ENCODE data around the gene TLCD1. TPM values are rescaled to one million over a fixed set of nuclear protein-coding genes. Genes with fewer than 3 reads are reported as not detected.

Gene TLCD1
- total and polyA plus RNA-seq, 2 donors: 7.7 to 9.2 TPM

DNA sequence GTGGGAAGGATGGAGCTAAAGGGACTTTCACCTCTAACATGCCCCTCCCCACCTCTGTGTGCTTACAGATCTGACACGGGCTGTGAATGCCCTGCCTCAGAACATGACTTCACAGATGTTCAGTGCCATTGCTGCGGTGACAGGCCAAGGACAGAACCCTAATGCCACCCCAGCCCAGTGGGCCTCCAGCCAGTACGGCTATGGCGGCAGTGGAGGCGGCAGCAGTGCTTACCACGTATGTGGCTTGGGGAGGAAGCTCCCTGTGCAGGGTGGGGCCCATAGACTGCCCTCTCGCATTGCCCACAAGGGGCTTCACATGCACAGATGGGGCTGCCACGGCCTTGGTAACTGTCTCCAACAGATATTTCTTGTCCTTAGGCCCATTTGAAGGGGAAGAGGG, 25.8 kb downstream of the TLCD1 start:
- H3K9me3 ChIP-seq (ENCODE audit: control insufficient read depth in 2 of 2, insufficient read depth in 1 of 2, low read length in 1 of 2): no peaks in the 10 kb centered on the region
- H3K4me1 ChIP-seq (ENCODE audit: control insufficient read depth in 2 of 2, insufficient read depth in 2 of 2, low read length in 2 of 2): no peaks in the 10 kb centered on the region
- peaks cover 91 to 93% of the 10 kb centered on the region in 2 donors for H3K36me3 ChIP-seq (ENCODE audit: control insufficient read depth in 2 of 2, insufficient read depth in 2 of 2, low read length in 1 of 2)
- 96% methylated on average over 8 of the region's 8 CpGs for WGBS
- no peak overlapping the region for H3K4me3 ChIP-seq (ENCODE audit: low read length in 2 of 2)
- DNase-seq (ENCODE audit: low read depth in 6 of 9, low spot score in 9 of 9): no peak
- H3K27ac ChIP-seq (ENCODE audit: low read depth in 1 of 2, low read length in 1 of 2): no peak overlapping the region
- no peaks in the 10 kb centered on the region for H3K27me3 ChIP-seq (ENCODE audit: control insufficient read depth in 2 of 2, insufficient read depth in 1 of 2, low read length in 1 of 2)

DNA sequence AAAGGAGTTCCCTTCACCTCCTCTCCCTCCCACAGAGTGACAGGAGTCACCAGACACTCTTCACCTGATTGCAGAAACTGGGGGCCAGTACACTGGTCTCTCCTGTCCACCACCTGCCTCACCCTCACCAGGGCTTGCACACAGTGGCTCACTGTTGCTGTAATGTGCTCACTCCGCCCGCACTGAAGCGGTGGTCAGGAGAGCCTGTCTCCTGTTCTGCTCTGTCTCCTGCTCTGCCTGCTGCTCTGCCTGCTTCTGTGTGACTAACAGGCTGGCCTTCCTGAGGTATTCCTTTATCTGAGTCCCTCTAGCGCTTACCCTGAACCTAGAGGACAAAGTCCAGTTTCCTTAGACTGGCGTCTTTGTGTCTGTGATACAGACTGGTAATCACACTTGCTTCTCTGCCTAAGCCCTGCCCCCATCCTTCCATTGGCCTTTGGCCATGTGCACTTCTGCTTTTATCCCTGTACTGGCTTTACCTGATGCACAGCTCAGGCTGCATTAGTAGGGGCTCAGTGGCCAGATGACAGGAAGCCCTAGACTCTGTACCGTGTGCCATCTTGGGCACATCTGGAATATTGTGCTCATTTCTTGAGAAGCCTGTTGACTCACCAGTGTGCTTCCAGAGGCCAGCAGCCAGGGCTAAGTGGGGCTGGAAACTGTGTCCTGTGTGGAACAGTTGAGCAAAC, 27.6 kb downstream of the TLCD1 start:
- DNase-seq (ENCODE audit: low read depth in 6 of 9, low spot score in 9 of 9): no peak
- WGBS: 97% methylated on average over 6 of the region's 6 CpGs

DNA sequence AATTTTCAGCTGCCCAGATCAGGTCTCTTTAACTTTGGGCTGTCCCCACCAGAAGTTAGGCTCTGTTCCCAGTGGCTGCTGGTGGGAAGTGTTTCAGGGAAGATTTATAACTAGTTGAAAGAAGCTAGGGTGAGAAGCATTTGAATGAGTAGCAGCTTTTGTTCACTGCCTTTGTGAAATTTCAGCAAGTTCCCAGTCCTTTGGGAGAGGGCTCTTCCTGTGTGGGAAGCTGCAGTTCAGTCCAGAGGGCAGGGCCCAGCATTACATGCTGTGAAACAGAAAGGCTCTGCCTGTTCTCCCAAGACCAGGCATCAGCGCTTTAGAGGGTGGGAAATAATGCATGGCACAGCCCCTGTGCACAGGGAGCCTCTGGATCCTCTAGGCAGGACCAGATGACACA, 32.2 kb downstream of the TLCD1 start:
- no peak overlapping the region for H3K4me3 ChIP-seq (ENCODE audit: low read length in 2 of 2)
- H3K4me1 ChIP-seq (ENCODE audit: control insufficient read depth in 2 of 2, insufficient read depth in 2 of 2, low read length in 2 of 2): no peaks in the 10 kb centered on the region
- 98% methylated on average over 1 of the region's 1 CpG for WGBS
- H3K27ac ChIP-seq (ENCODE audit: low read depth in 1 of 2, low read length in 1 of 2): no peak overlapping the region
- no peaks in the 10 kb centered on the region for H3K9me3 ChIP-seq (ENCODE audit: control insufficient read depth in 2 of 2, insufficient read depth in 1 of 2, low read length in 1 of 2)
- DNase-seq (ENCODE audit: low read depth in 6 of 9, low spot score in 9 of 9): no peak
- H3K36me3 ChIP-seq (ENCODE audit: control insufficient read depth in 2 of 2, insufficient read depth in 2 of 2, low read length in 1 of 2): peaks cover 83 to 85% of the 10 kb centered on the region in 2 donors
- H3K27me3 ChIP-seq (ENCODE audit: control insufficient read depth in 2 of 2, insufficient read depth in 1 of 2, low read length in 1 of 2): no peaks in the 10 kb centered on the region

More for the DNA sequence above, 27.6 kb downstream of the TLCD1 start:
- peaks cover 98 to 99% of the 10 kb centered on the region in 2 donors for H3K36me3 ChIP-seq (ENCODE audit: control insufficient read depth in 2 of 2, insufficient read depth in 2 of 2, low read length in 1 of 2)
- no peak overlapping the region for H3K27ac ChIP-seq (ENCODE audit: low read depth in 1 of 2, low read length in 1 of 2)
- no peaks in the 10 kb centered on the region for H3K4me1 ChIP-seq (ENCODE audit: control insufficient read depth in 2 of 2, insufficient read depth in 2 of 2, low read length in 2 of 2)
- no peaks in the 10 kb centered on the region for H3K9me3 ChIP-seq (ENCODE audit: control insufficient read depth in 2 of 2, insufficient read depth in 1 of 2, low read length in 1 of 2)
- no peaks in the 10 kb centered on the region for H3K27me3 ChIP-seq (ENCODE audit: control insufficient read depth in 2 of 2, insufficient read depth in 1 of 2, low read length in 1 of 2)
- no peak overlapping the region for H3K4me3 ChIP-seq (ENCODE audit: low read length in 2 of 2)

DNA sequence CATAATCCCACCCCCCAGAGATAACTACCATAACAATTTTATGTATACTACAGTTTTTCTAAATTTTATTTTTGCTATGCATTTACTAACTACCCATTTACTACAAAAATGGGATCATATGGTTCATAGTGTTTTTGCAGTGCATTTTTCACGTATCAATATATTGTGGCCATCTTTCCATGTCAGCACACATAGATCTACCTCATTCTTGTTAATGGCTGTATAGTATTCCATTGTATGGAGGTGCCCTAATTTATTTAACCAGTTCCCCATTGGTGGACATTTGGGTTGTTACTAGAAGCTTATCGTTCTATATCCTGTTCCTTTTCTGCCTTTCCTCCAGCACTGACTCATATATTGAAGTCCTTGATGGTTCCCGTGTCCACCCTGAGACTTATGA, 37.0 kb downstream of the TLCD1 start:
- WGBS: over 99% methylated on average over 3 of the region's 3 CpGs
- Histone ChIP-seq H3K4me3 (ENCODE audit: low read length in 2 of 2) (no peak overlapping the region), H3K4me1 (ENCODE audit: control insufficient read depth in 2 of 2, insufficient read depth in 2 of 2, low read length in 2 of 2) (no peaks in the 10 kb centered on the region), H3K27me3 (ENCODE audit: control insufficient read depth in 2 of 2, insufficient read depth in 1 of 2, low read length in 1 of 2) (no peaks in the 10 kb centered on the region), H3K27ac (ENCODE audit: low read depth in 1 of 2, low read length in 1 of 2) (no peak overlapping the region), H3K36me3 (ENCODE audit: control insufficient read depth in 2 of 2, insufficient read depth in 2 of 2, low read length in 1 of 2) (peaks cover 76 to 84% of the 10 kb centered on the region in 2 donors), H3K9me3 (ENCODE audit: control insufficient read depth in 2 of 2, insufficient read depth in 1 of 2, low read length in 1 of 2) (no peaks in the 10 kb centered on the region)
- no peak for DNase-seq (ENCODE audit: low read depth in 6 of 9, low spot score in 9 of 9)

DNA sequence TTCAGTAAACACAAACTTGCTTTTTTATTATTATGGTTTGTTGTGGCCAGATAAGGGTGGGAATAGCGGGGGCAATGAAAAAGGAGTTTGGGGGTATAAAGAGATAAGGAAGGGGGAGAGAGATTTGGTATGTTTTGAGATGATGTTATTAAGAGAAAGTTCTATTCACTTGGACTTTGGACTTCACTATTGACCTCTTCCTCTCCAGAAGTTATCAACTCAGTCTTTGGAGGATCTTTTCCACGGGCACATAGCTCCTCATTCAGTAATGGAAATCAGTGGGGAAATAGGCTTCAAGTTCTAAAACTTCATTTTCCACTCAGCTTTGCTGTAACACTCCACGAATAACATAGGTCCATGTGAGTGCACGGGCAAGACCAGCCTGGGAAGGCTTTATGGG, 37.6 kb downstream of the TLCD1 start:
- H3K27me3 ChIP-seq (ENCODE audit: control insufficient read depth in 2 of 2, insufficient read depth in 1 of 2, low read length in 1 of 2): no peaks in the 10 kb centered on the region
- H3K9me3 ChIP-seq (ENCODE audit: control insufficient read depth in 2 of 2, insufficient read depth in 1 of 2, low read length in 1 of 2): no peaks in the 10 kb centered on the region
- DNase-seq (ENCODE audit: low read depth in 6 of 9, low spot score in 9 of 9): no peak
- H3K4me1 ChIP-seq (ENCODE audit: control insufficient read depth in 2 of 2, insufficient read depth in 2 of 2, low read length in 2 of 2): no peaks in the 10 kb centered on the region
- no peak overlapping the region for H3K4me3 ChIP-seq (ENCODE audit: low read length in 2 of 2)
- peaks cover 75 to 84% of the 10 kb centered on the region in 2 donors for H3K36me3 ChIP-seq (ENCODE audit: control insufficient read depth in 2 of 2, insufficient read depth in 2 of 2, low read length in 1 of 2)
- no peak overlapping the region for H3K27ac ChIP-seq (ENCODE audit: low read depth in 1 of 2, low read length in 1 of 2)
- over 99% methylated on average over 4 of the region's 4 CpGs for WGBS

DNA sequence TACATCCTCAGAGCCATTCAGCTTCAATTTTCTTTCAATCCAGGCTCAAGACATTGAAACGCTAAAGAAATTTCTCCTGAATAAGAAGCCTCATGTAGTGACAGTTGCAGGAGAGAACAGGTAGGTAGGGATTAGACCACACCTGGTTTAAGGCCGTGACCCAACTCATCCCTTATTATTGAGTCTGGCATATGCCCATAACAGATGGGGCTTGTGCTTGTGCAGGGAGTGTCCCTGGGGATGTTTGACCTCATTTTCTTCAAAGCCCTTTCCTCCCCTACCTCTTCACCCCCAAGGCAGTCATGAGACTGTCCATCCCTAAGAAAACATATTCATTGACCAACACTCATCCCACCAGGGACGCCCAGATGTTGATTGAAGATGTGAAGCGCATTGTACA, 39.7 kb downstream of the TLCD1 start:
- WGBS: 96% methylated on average over 4 of the region's 4 CpGs

DNA sequence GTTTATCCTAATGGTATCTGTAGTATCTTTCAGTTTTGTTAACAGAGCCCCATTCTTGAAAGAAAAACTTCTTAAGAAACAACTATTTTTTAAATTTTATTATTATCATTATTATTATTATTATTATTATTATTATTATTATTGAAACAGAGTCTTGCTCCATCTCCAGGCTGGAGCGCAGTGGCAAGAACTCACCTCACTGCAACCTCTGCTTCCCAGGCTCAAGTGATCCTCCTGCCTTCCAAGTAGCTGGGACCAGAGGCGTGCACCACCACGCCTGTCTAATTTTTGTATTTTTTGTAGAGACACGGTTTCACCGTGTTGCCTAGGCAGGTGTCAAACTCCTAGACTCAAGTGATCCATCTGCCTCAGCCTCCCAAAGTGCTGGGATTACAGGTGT, 40.7 kb downstream of the TLCD1 start:
- Histone ChIP-seq H3K27ac (ENCODE audit: low read depth in 1 of 2, low read length in 1 of 2) (no peak overlapping the region), H3K27me3 (ENCODE audit: control insufficient read depth in 2 of 2, insufficient read depth in 1 of 2, low read length in 1 of 2) (no peaks in the 10 kb centered on the region), H3K36me3 (ENCODE audit: control insufficient read depth in 2 of 2, insufficient read depth in 2 of 2, low read length in 1 of 2) (peaks cover 88 to 97% of the 10 kb centered on the region in 2 donors), H3K4me1 (ENCODE audit: control insufficient read depth in 2 of 2, insufficient read depth in 2 of 2, low read length in 2 of 2) (no peaks in the 10 kb centered on the region), H3K9me3 (ENCODE audit: control insufficient read depth in 2 of 2, insufficient read depth in 1 of 2, low read length in 1 of 2) (no peaks in the 10 kb centered on the region), H3K4me3 (ENCODE audit: low read length in 2 of 2) (no peak overlapping the region)
- over 99% methylated on average over 5 of the region's 5 CpGs for WGBS
- no peak for DNase-seq (ENCODE audit: low read depth in 6 of 9, low spot score in 9 of 9)

More for the DNA sequence above, 39.7 kb downstream of the TLCD1 start:
- H3K27ac ChIP-seq (ENCODE audit: low read depth in 1 of 2, low read length in 1 of 2): no peak overlapping the region
- H3K9me3 ChIP-seq (ENCODE audit: control insufficient read depth in 2 of 2, insufficient read depth in 1 of 2, low read length in 1 of 2): no peaks in the 10 kb centered on the region
- no peaks in the 10 kb centered on the region for H3K4me1 ChIP-seq (ENCODE audit: control insufficient read depth in 2 of 2, insufficient read depth in 2 of 2, low read length in 2 of 2)
- no peak for DNase-seq (ENCODE audit: low read depth in 6 of 9, low spot score in 9 of 9)
- H3K36me3 ChIP-seq (ENCODE audit: control insufficient read depth in 2 of 2, insufficient read depth in 2 of 2, low read length in 1 of 2): peaks cover 88 to 97% of the 10 kb centered on the region in 2 donors
- no peak overlapping the region for H3K4me3 ChIP-seq (ENCODE audit: low read length in 2 of 2)
- no peaks in the 10 kb centered on the region for H3K27me3 ChIP-seq (ENCODE audit: control insufficient read depth in 2 of 2, insufficient read depth in 1 of 2, low read length in 1 of 2)

DNA sequence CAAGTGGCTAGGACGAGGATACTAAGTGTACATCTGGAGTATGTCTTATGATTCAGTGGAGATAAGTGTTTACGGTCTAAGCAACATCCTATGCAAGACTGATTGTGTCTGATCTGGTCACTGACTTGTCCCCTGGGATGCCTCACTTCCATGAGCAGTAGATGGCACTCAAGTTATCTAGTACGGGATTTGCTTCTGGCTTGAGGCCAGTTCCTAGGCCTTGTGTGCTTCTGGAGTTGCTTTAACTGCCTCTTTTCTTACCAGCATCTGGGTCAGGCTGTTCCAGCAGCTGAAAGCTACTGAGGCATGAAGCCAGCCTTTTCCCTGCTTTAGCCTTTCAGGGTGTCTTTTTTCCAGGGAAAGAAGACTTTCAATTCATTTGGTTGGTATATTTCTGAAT, 41.1 kb downstream of the TLCD1 start:
- no peaks in the 10 kb centered on the region for H3K4me1 ChIP-seq (ENCODE audit: control insufficient read depth in 2 of 2, insufficient read depth in 2 of 2, low read length in 2 of 2)
- no peak overlapping the region for H3K4me3 ChIP-seq (ENCODE audit: low read length in 2 of 2)
- whole genome bisulfite sequencing: 88% methylated on average over 3 of the region's 3 CpGs
- H3K36me3 ChIP-seq (ENCODE audit: control insufficient read depth in 2 of 2, insufficient read depth in 2 of 2, low read length in 1 of 2): peaks cover 84 to 95% of the 10 kb centered on the region in 2 donors
- DNase-seq (ENCODE audit: low read depth in 6 of 9, low spot score in 9 of 9): no peak
- no peaks in the 10 kb centered on the region for H3K9me3 ChIP-seq (ENCODE audit: control insufficient read depth in 2 of 2, insufficient read depth in 1 of 2, low read length in 1 of 2)
- no peak overlapping the region for H3K27ac ChIP-seq (ENCODE audit: low read depth in 1 of 2, low read length in 1 of 2)
- H3K27me3 ChIP-seq (ENCODE audit: control insufficient read depth in 2 of 2, insufficient read depth in 1 of 2, low read length in 1 of 2): no peaks in the 10 kb centered on the region

DNA sequence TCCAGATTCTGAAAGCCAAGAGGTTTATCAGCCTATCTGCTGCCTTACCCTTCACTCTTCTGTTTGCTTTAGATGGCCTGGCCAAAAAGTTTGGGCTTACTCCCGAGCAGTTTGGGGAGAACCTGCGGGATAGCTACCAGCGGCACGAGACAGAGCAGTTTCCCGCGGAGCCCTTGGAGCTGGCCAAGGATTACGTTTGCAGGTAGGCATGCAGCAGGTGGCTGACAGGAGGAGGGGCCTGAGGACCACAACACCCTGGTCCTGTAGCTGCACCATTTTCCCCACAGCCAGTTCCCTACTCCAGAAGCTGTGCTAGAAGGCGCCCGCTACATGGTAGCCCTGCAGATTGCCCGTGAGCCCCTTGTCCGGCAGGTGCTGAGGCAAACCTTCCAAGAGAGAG, 43.4 kb downstream of the TLCD1 start:
- Histone ChIP-seq H3K9me3 (ENCODE audit: control insufficient read depth in 2 of 2, insufficient read depth in 1 of 2, low read length in 1 of 2) (no peaks in the 10 kb centered on the region), H3K4me1 (ENCODE audit: control insufficient read depth in 2 of 2, insufficient read depth in 2 of 2, low read length in 2 of 2) (no peaks in the 10 kb centered on the region), H3K27me3 (ENCODE audit: control insufficient read depth in 2 of 2, insufficient read depth in 1 of 2, low read length in 1 of 2) (no peaks in the 10 kb centered on the region), H3K27ac (ENCODE audit: low read depth in 1 of 2, low read length in 1 of 2) (no peak overlapping the region), H3K4me3 (ENCODE audit: low read length in 2 of 2) (no peak overlapping the region), H3K36me3 (ENCODE audit: control insufficient read depth in 2 of 2, insufficient read depth in 2 of 2, low read length in 1 of 2) (peaks cover 81 to 93% of the 10 kb centered on the region in 2 donors)
- WGBS: 98% methylated on average over 11 of the region's 11 CpGs
- no peak for DNase-seq (ENCODE audit: low read depth in 6 of 9, low spot score in 9 of 9)

Data from thymus (tissue), 11 donors.